Mesenchymal stem cell (in vitro differentiated cells and primary cell): Measurements from ENCODE around the gene GIGYF1.

Experiments used
- DNase-seq: peaks from one replicate; pipeline ENCODE4 v3.0.0-alpha.2; 2013
- H2AFZ ChIP-seq: one replicate; pipeline ENCODE4 v1.6.1; 2013; ENCODE audit warnings: low read depth, mild to moderate bottlenecking, control low read depth, inconsistent platforms, low read length, moderate library complexity
- H2AK5ac ChIP-seq: 2 replicates; pipeline ENCODE4 v1.6.1; 2013; ENCODE audit warnings: low read length, moderate library complexity, mild to moderate bottlenecking, inconsistent platforms; ENCODE audit not compliant: severe bottlenecking
- H2BK120ac ChIP-seq: one replicate; pipeline ENCODE4 v1.6.1; 2013; ENCODE audit warnings: low read depth, mild to moderate bottlenecking, inconsistent platforms, low read length, moderate library complexity
- H2BK12ac ChIP-seq, 2 experiments: one replicate each; pipeline ENCODE4 v1.6.1; 2013; ENCODE audit warnings: inconsistent platforms in 2 of 2, low read length in 2 of 2, mild to moderate bottlenecking in 2 of 2, moderate library complexity in 2 of 2, control low read depth in 1 of 2
- H2BK15ac ChIP-seq: one replicate; pipeline ENCODE4 v1.6.1; 2013; ENCODE audit warnings: mild to moderate bottlenecking, low read depth, inconsistent platforms; ENCODE audit not compliant: poor library complexity, severe bottlenecking
- H2BK5ac ChIP-seq: 2 replicates; pipeline ENCODE4 v1.6.1; 2013; ENCODE audit warnings: low read depth, mild to moderate bottlenecking, low read length, control low read depth, inconsistent platforms; ENCODE audit not compliant: poor library complexity, severe bottlenecking
- H3K14ac ChIP-seq, 2 experiments: one replicate each; pipeline ENCODE4 v1.6.1; 2013; ENCODE audit warnings: inconsistent platforms in 2 of 2, low read length in 2 of 2, control low read depth in 1 of 2, mild to moderate bottlenecking in 1 of 2, moderate library complexity in 1 of 2
- H3K18ac ChIP-seq, 2 experiments: one replicate each; pipeline ENCODE4 v1.6.1; 2013; ENCODE audit warnings: inconsistent platforms in 2 of 2, low read length in 2 of 2, control low read depth in 1 of 2, low read depth in 1 of 2, mild to moderate bottlenecking in 1 of 2
- H3K23ac ChIP-seq, 2 experiments: one replicate each; pipeline ENCODE4 v1.6.1; 2013; ENCODE audit warnings: inconsistent platforms in 2 of 2, low read length in 2 of 2, mild to moderate bottlenecking in 2 of 2, moderate library complexity in 2 of 2, control low read depth in 1 of 2
- H3K27ac ChIP-seq: 2 replicates; pipeline ENCODE4 v1.5.1; 2013; ENCODE audit warnings: mild to moderate bottlenecking, moderate library complexity, low read length, control low read depth, inconsistent platforms; ENCODE audit not compliant: poor library complexity, severe bottlenecking
- H3K27me3 ChIP-seq, 2 experiments: 2 replicates each; pipeline versions ENCODE4 v1.6.1 to v1.7.0; 2013; ENCODE audit warnings: low read length in 2 of 2, mild to moderate bottlenecking in 2 of 2, moderate library complexity in 2 of 2, control low read depth in 1 of 2, inconsistent platforms in 1 of 2; ENCODE audit not compliant: control insufficient read depth in 1 of 2, insufficient read depth in 1 of 2
- H3K36me3 ChIP-seq, 2 experiments: 2 replicates each; pipeline versions ENCODE4 v1.6.1 to v1.7.0; 2013; ENCODE audit warnings: low read length in 2 of 2, control low read depth in 1 of 2, inconsistent platforms in 1 of 2, low read depth in 1 of 2, mild to moderate bottlenecking in 1 of 2; ENCODE audit not compliant: insufficient read depth in 2 of 2, control insufficient read depth in 1 of 2
- H3K4ac ChIP-seq, 2 experiments: one replicate each; pipeline ENCODE4 v1.6.1; 2013; ENCODE audit warnings: inconsistent platforms in 2 of 2, low read length in 2 of 2, mild to moderate bottlenecking in 2 of 2, moderate library complexity in 2 of 2, control low read depth in 1 of 2, low read depth in 1 of 2
- H3K4me1 ChIP-seq: 2 replicates; pipeline ENCODE4 v1.6.1; 2013; ENCODE audit warnings: low read depth, low read length, control low read depth; ENCODE audit not compliant: control insufficient read depth, insufficient read depth
- H3K4me2 ChIP-seq: 2 replicates; pipeline ENCODE4 v1.6.1; 2013; ENCODE audit warnings: low read length, mild to moderate bottlenecking, inconsistent platforms; ENCODE audit not compliant: poor library complexity, severe bottlenecking
- H3K4me3 ChIP-seq, 2 experiments: 2 replicates each; pipeline versions ENCODE4 v1.5.1 to v1.7.0; 2013; ENCODE audit warnings: low read length in 2 of 2, mild to moderate bottlenecking in 2 of 2, control low read depth in 1 of 2, low read depth in 1 of 2; ENCODE audit not compliant: insufficient read depth in 1 of 2
- H3K79me1 ChIP-seq: replicated peaks from 2 replicates; pipeline ENCODE4 v1.6.1; 2013; ENCODE audit warnings: mild to moderate bottlenecking, control low read depth, low read length, inconsistent platforms; ENCODE audit not compliant: poor library complexity, severe bottlenecking
- H3K9ac ChIP-seq: 2 replicates; pipeline ENCODE4 v1.7.0; 2013; ENCODE audit warnings: mild to moderate bottlenecking, low read length, moderate library complexity
- H3K9me3 ChIP-seq: 2 replicates; pipeline ENCODE4 v1.7.0; 2013; ENCODE audit warnings: mild to moderate bottlenecking, low read length; ENCODE audit not compliant: control insufficient read depth
- H4K8ac ChIP-seq: one replicate; pipeline ENCODE4 v1.6.1; 2013; ENCODE audit warnings: inconsistent platforms, mild to moderate bottlenecking, low read length, moderate library complexity
- H4K91ac ChIP-seq: one replicate; pipeline ENCODE4 v1.6.1; 2013; ENCODE audit warnings: mild to moderate bottlenecking, low read length, inconsistent platforms
- WGBS: methylation state at CpG from one replicate; pipeline ENCODE4 v1.1.7; 2013; ENCODE audit warnings: mixed read lengths; 5-methylcytosine and 5-hydroxymethylcytosine counted together

The GIGYF1 gene

GRCh38 chr7:100683659-100684533, 10.2 kb downstream of the GIGYF1 start:
- Histone ChIP-seq H3K4ac (no peak overlapping the region), H3K4me3 (no peak overlapping the region), H3K9ac (no peak overlapping the region), H3K27me3 (no peaks in the 10 kb centered on the region), H4K91ac (no peak overlapping the region), H3K9me3 (no peaks in the 10 kb centered on the region), H3K4me1 (peaks cover 22% of the 10 kb centered on the region), H3K27ac (no peak overlapping the region), H4K8ac (no peak overlapping the region), H2BK12ac (no peak overlapping the region), H3K23ac (no peak overlapping the region), H2AK5ac (no peak overlapping the region), H2BK15ac (no peak overlapping the region), H3K14ac (no peak overlapping the region), H3K4me2 (no peak overlapping the region), H3K18ac (no peak overlapping the region), H2AFZ (no peak overlapping the region), H3K79me1 (peaks cover 34% of the 10 kb centered on the region), H3K36me3 (peaks cover 89 to 97% of the 10 kb centered on the region in 2 experiments), H2BK5ac (no peak overlapping the region), H2BK120ac (no peak overlapping the region)
- 95% methylated on average over 35 of the region's 37 CpGs for WGBS
- DNase-seq: no peak

DNA sequence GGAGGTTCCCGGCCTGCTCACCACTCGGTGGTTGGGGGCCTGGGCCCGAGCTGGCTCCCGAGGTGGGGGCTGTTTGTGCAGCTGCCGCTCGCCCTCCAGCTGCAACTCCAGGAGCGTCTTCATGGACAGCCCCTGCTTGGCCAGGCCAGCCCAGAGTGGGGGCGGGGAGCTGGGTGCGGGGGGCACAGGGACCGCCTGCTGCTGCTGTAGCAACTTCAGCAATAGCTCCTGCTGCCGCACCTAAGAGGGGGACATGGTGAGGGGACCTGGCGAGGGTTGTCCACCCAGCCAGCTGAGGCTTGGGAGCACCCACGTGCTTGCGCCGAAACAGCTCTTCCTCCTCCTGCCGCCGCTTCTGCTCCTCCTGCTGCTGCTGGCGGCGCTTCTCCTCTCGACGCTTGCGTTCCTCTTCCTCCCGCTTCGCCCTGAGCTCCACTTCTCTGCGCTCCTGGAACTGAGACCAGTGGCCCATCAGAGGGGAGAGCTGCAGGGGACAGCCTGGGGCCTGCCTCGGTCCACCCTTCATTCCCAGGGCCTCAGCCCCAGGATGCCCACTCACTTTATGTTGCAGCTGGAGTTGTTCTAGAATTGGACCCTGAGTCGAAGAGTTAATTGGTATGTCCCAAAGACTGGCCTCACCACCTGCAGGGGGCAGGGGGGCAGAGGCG, 10.9 kb downstream of the GIGYF1 start:
- Histone ChIP-seq H3K36me3 (peaks cover 89 to 98% of the 10 kb centered on the region in 2 experiments), H3K14ac (no peak overlapping the region), H2AK5ac (no peak overlapping the region), H2AFZ (no peak overlapping the region), H3K9me3 (no peaks in the 10 kb centered on the region), H3K4me1 (peaks cover 22% of the 10 kb centered on the region), H3K9ac (no peak overlapping the region), H3K27ac (no peak overlapping the region), H3K4me3 (no peak overlapping the region), H3K23ac (no peak overlapping the region), H3K79me1 (peaks cover 34% of the 10 kb centered on the region), H3K4me2 (no peak overlapping the region), H2BK15ac (no peak overlapping the region), H4K8ac (no peak overlapping the region), H3K4ac (no peak overlapping the region), H2BK12ac (no peak overlapping the region), H3K18ac (no peak overlapping the region), H3K27me3 (no peaks in the 10 kb centered on the region), H2BK120ac (no peak overlapping the region), H4K91ac (no peak overlapping the region), H2BK5ac (no peak overlapping the region)
- WGBS: 95% methylated on average over 28 of the region's 28 CpGs
- DNase-seq: no peak

GRCh38 chr7:100682228-100682741, 11.8 kb downstream of the GIGYF1 start:
- no peak overlapping the region for H2AFZ ChIP-seq
- peaks cover 93 to 98% of the 10 kb centered on the region in 2 experiments for H3K36me3 ChIP-seq
- H3K27ac ChIP-seq: no peak overlapping the region
- no peak overlapping the region for H3K14ac ChIP-seq
- no peak overlapping the region for H3K4me3 ChIP-seq
- no peak overlapping the region for H2BK15ac ChIP-seq
- H4K91ac ChIP-seq: no peak overlapping the region
- no peak overlapping the region for H3K4me2 ChIP-seq
- no peak overlapping the region for H2BK120ac ChIP-seq
- H2BK5ac ChIP-seq: no peak overlapping the region
- no peak overlapping the region for H4K8ac ChIP-seq
- H3K4me1 ChIP-seq: peaks cover 17% of the 10 kb centered on the region
- no peak overlapping the region for H3K9ac ChIP-seq
- H3K27me3 ChIP-seq: no peaks in the 10 kb centered on the region
- no peak overlapping the region for H3K23ac ChIP-seq
- no peak overlapping the region for H3K18ac ChIP-seq
- no peaks in the 10 kb centered on the region for H3K9me3 ChIP-seq
- no peak for DNase-seq
- peaks cover 35% of the 10 kb centered on the region for H3K79me1 ChIP-seq
- no peak overlapping the region for H2AK5ac ChIP-seq
- H2BK12ac ChIP-seq: no peak overlapping the region
- WGBS: 84% methylated on average over 21 of the region's 25 CpGs
- H3K4ac ChIP-seq: no peak overlapping the region
